A673 (cell line): ENCODE data around the gene NPHP4. TPM values are rescaled to one million over a fixed set of nuclear protein-coding genes. Genes with fewer than 3 reads are reported as not detected.

Experiments used
- BruUV-seq: library from RNA; stranded (reverse); fragments of 400-500 nt; replicated peaks from 2 replicates; lab custom pipeline; 2021; lab: Mats Ljungman, UMichigan
- CTCF ChIA-PET: fragments of 300-600 bp; sonication (Branson Sonifier 250); formaldehyde crosslinking; loops from one replicate; lab custom pipeline; 2022; ENCODE audit warnings: antibody characterized with exemption; lab: Charles Lee
- POLR2A ChIA-PET: fragments of 300-600 bp; sonication (Branson Sonifier 250); formaldehyde crosslinking; loops from one replicate; lab custom pipeline; 2022; ENCODE audit warnings: antibody characterized with exemption; ENCODE audit not compliant: low non-redundant PET; lab: Charles Lee
- DNase-seq: peaks from one replicate; pipeline ENCODE4 v3.0.0-alpha.2; 2015; ENCODE audit warnings: low spot score
- H3K27ac ChIP-seq: fragments of 200-600 bp; sonication (generic); 2 replicates; pipeline ENCODE4 v1.5.1; 2016; ENCODE audit warnings: mixed run types, low read depth, mild to moderate bottlenecking, mixed read lengths, antibody characterized with exemption, low read length; ENCODE audit not compliant: poor library complexity, severe bottlenecking
- H3K27me3 ChIP-seq: fragments of 200-600 bp; sonication (generic); replicated peaks from 2 replicates; pipeline ENCODE4 v1.6.1; 2017; ENCODE audit warnings: mixed run types, low read depth, mild to moderate bottlenecking, mixed read lengths, antibody characterized with exemption, low read length; ENCODE audit not compliant: insufficient read depth, poor library complexity
- H3K36me3 ChIP-seq: fragments of 200-600 bp; sonication (generic); 2 replicates; pipeline ENCODE4 v1.6.1; 2016; ENCODE audit warnings: mixed run types, mild to moderate bottlenecking, mixed read lengths, antibody characterized with exemption, low read length; ENCODE audit not compliant: insufficient read depth, poor library complexity, severe bottlenecking
- H3K4me1 ChIP-seq: fragments of 200-600 bp; sonication (generic); 2 replicates; pipeline ENCODE4 v1.6.1; 2017; ENCODE audit warnings: mixed run types, mild to moderate bottlenecking, mixed read lengths, antibody characterized with exemption, low read length; ENCODE audit not compliant: insufficient read depth, poor library complexity, severe bottlenecking
- H3K4me3 ChIP-seq: fragments of 200-600 bp; sonication (generic); 2 replicates; pipeline ENCODE4 v1.5.1; 2016; ENCODE audit warnings: low read depth, mixed run types, mild to moderate bottlenecking, mixed read lengths, low read length; ENCODE audit not compliant: poor library complexity, severe bottlenecking
- H3K9me3 ChIP-seq: fragments of 200-600 bp; sonication (generic); 2 replicates; pipeline ENCODE4 v1.6.1; 2016; ENCODE audit warnings: mixed run types, low read depth, mild to moderate bottlenecking, mixed read lengths, antibody characterized with exemption, low read length; ENCODE audit not compliant: poor library complexity, severe bottlenecking
- EZH2 ChIP-seq: fragments of 200-600 bp; sonication (generic); IDR thresholded peaks from 2 replicates; pipeline ENCODE4 v1.6.1; 2017; ENCODE audit warnings: borderline replicate concordance, low read depth, mild to moderate bottlenecking, mixed read lengths, antibody characterized with exemption, low read length; ENCODE audit not compliant: poor library complexity, severe bottlenecking
- intact Hi-C: fragments of 100-400 bp; cut with micrococcal nuclease; formaldehyde crosslinking; loops from one replicate; pipeline ENCODE4 v1.10.0; 2022; ENCODE audit not compliant: unreplicated experiment
- total RNA-seq: library from RNA; stranded (reverse); gene quantifications from 2 replicates; pipeline ENCODE4 v1.2.3, GENCODE V29; 2021
- TF ChIP-seq, protein P1 (sequence below): fragments of 300-800, 200-600 bp; sonication (generic); conservative IDR thresholded peaks from 2 replicates; pipeline ENCODE4 v1.5.1; 2017; ENCODE audit warnings: low read depth, mild to moderate bottlenecking, antibody characterized with exemption, low read length, moderate library complexity, mixed read lengths

The NPHP4 gene
- total RNA-seq, 1 experiment from 2014 or later: 27.6 TPM

DNA sequence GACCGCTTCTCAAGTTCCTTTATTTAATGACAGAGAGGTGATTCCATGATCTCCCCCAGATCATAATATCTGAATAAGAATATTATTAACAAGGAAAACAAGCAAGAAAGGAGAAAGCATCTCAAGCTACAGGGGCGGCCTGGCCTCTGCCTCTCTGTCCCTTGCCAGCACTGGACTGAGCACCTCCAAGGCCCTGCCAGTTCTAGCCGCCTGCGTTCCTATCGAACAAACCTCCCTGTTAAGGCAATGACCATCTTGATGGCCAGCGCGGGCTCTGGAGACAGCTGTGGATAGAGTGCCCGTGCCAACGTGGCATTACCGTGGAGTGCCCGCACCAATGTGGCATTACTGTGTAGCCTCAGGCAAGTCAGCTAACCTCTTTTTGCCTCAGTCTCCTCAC lies 84.8 kb downstream of the NPHP4 start:
- intact Hi-C loops: no loop called here
- peak overlapping the region; percentile 88 for H3K27ac ChIP-seq
- no peak for DNase-seq
- H3K9me3 ChIP-seq: no peaks in the 10 kb centered on the region
- peaks cover 13% of the 10 kb centered on the region for H3K36me3 ChIP-seq
- no peaks in the 10 kb centered on the region for H3K27me3 ChIP-seq
- TF ChIP-seq EZH2: no peak
- TF ChIP-seq, protein P1, sequence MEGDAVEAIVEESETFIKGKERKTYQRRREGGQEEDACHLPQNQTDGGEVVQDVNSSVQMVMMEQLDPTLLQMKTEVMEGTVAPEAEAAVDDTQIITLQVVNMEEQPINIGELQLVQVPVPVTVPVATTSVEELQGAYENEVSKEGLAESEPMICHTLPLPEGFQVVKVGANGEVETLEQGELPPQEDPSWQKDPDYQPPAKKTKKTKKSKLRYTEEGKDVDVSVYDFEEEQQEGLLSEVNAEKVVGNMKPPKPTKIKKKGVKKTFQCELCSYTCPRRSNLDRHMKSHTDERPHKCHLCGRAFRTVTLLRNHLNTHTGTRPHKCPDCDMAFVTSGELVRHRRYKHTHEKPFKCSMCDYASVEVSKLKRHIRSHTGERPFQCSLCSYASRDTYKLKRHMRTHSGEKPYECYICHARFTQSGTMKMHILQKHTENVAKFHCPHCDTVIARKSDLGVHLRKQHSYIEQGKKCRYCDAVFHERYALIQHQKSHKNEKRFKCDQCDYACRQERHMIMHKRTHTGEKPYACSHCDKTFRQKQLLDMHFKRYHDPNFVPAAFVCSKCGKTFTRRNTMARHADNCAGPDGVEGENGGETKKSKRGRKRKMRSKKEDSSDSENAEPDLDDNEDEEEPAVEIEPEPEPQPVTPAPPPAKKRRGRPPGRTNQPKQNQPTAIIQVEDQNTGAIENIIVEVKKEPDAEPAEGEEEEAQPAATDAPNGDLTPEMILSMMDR: no peak
- CTCF ChIA-PET: no interaction called here
- H3K4me3 ChIP-seq: no peak overlapping the region
- BruUV-seq: no TSS peak
- POLR2A ChIA-PET: no interaction called here
- peaks cover 48% of the 10 kb centered on the region for H3K4me1 ChIP-seq

DNA sequence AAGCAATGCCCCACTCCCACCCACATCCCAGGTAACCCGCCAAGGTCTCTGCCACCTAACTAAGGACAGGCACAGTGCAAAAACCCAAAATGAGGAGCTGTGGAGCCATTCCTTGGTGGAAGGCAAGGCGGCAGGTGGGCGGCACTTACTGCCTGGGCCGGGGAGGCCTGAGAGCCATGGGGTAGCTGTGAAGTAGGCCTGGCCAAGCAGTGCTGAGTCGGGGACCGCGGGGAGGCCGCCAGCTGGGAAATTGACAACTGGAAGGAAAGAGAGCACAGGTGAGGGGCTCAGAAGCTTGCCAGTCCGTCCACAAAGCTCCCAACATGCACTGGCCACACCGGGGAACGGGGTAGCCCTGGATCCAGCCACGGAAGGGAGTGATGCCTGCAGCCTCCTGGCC lies 85.3 kb downstream of the NPHP4 start:
- TF ChIP-seq, protein P1: no peak
- no peak for TF ChIP-seq EZH2
- Histone ChIP-seq H3K27me3 (no peaks in the 10 kb centered on the region), H3K4me1 (peaks cover 47% of the 10 kb centered on the region), H3K27ac (no peak overlapping the region), H3K9me3 (no peaks in the 10 kb centered on the region), H3K36me3 (peaks cover 13% of the 10 kb centered on the region), H3K4me3 (no peak overlapping the region)
- DNase-seq: no peak
- BruUV-seq: no TSS peak
- POLR2A ChIA-PET: no interaction called here
- intact Hi-C loops: no loop called here
- CTCF ChIA-PET: no interaction called here

DNA sequence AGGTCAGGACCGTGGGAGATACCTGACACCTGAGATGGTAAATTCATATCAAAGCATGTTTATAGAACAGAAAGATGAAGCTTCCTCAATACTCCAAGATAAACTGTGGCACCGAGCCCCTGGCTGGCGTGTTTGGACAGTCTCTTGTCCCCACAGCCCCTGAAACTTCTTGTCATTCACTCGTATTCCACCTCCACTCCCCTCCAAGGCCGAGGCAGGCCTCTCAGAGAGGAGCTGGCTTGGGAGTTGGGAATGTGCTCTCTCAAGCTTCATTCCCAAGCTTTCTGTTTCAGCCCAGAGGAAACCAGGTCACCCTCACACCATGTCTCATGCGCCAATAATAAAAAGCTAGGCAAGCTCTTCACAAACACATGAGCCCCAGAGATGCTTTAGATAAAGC lies 86.1 kb downstream of the NPHP4 start:
- H3K27ac ChIP-seq: no peak overlapping the region
- TF ChIP-seq EZH2: no peak
- TF ChIP-seq, protein P1: no peak
- no peak overlapping the region for H3K4me3 ChIP-seq
- intact Hi-C loops: no loop called here
- peaks cover 13% of the 10 kb centered on the region for H3K36me3 ChIP-seq
- ChIA-PET POLR2A (no interaction called here), CTCF (no interaction called here)
- H3K9me3 ChIP-seq: no peaks in the 10 kb centered on the region
- no TSS peak for BruUV-seq
- peaks cover 39% of the 10 kb centered on the region for H3K4me1 ChIP-seq
- no peaks in the 10 kb centered on the region for H3K27me3 ChIP-seq
- no peak for DNase-seq
